Kidney epithelial cell (primary cell): ENCODE results near the gene CSGALNACT2. TPM values are rescaled to one million over a fixed set of nuclear protein-coding genes. Genes with fewer than 3 reads are reported as not detected.
"Not testable (repeated sequence)": the region's sequence is repeated elsewhere in the genome, so short reads cannot be mapped to it uniquely, and the experiment has no call there.

Experiments used
- DNase-seq: peaks from one replicate; pipeline ENCODE4 v3.0.0-alpha.2; 2010; ENCODE audit warnings: low read depth
- H3K27me3 ChIP-seq: 2 replicates; pipeline ENCODE4 v1.6.0; 2011; ENCODE audit warnings: low read length; ENCODE audit not compliant: control insufficient read depth, insufficient read depth
- H3K36me3 ChIP-seq: 2 replicates; pipeline ENCODE4 v1.5.1; 2011; ENCODE audit warnings: low read length; ENCODE audit not compliant: control insufficient read depth, insufficient read depth
- H3K4me3 ChIP-seq: 2 replicates; pipeline ENCODE4 v1.5.1; 2011; ENCODE audit warnings: low read depth, mild to moderate bottlenecking, control low read depth, low read length
- total RNA-seq: library from RNA; depleted of rRNA; stranded (reverse); fragments of >200 nt; gene quantifications from 2 replicates; pipeline ENCODE4 v1.2.3, GENCODE V29; 2015
- TF ChIP-seq, protein P1 (sequence below): IDR thresholded peaks from 2 replicates; pipeline ENCODE4 v1.5.1; 2011; ENCODE audit warnings: mild to moderate bottlenecking, moderate library complexity, low read length, control low read depth, inconsistent platforms; ENCODE audit not compliant: insufficient read depth, poor library complexity, severe bottlenecking

CSGALNACT2 gene
- total RNA-seq, 1 donor from 2014 or later, result 17.3 TPM

DNA sequence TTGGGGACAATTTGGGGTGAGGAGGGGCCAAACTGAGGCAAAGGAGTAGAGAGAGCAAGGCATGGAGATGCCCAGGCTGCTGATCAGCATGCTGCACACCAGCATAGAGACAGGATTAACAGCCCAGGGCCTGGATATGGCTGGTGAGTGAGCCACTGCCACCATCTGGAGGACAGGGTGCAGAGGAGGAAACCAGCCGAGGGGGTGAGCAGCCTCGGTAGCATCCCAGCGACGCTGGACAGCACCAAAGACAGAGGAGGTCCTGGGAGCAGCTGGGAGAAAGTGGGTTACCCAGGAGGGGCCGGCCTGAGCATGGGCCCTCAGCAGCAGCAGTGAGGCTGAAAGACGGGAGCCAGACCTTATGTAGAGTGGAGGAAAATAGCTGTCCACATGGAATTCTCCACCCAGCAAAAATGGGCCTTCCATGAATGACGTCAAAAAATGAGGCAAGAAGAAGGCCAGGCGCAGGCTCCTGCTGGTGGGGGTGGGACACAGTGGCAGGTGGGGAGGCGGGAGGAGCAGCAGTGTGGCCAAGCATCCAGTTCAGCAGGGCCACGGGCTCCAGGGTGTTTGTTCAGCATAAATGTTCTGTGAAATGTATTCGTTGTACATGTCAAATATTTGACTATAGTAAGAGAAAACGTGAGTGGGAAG, 44.7 kb upstream of the CSGALNACT2 start:
- Histone ChIP-seq H3K36me3 (no peaks in the 10 kb centered on the region), H3K4me3 (no peak overlapping the region), H3K27me3 (peaks cover 8% of the 10 kb centered on the region)
- DNase-seq, result no peak
- TF ChIP-seq, protein P1, sequence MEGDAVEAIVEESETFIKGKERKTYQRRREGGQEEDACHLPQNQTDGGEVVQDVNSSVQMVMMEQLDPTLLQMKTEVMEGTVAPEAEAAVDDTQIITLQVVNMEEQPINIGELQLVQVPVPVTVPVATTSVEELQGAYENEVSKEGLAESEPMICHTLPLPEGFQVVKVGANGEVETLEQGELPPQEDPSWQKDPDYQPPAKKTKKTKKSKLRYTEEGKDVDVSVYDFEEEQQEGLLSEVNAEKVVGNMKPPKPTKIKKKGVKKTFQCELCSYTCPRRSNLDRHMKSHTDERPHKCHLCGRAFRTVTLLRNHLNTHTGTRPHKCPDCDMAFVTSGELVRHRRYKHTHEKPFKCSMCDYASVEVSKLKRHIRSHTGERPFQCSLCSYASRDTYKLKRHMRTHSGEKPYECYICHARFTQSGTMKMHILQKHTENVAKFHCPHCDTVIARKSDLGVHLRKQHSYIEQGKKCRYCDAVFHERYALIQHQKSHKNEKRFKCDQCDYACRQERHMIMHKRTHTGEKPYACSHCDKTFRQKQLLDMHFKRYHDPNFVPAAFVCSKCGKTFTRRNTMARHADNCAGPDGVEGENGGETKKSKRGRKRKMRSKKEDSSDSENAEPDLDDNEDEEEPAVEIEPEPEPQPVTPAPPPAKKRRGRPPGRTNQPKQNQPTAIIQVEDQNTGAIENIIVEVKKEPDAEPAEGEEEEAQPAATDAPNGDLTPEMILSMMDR, result no peak

DNA sequence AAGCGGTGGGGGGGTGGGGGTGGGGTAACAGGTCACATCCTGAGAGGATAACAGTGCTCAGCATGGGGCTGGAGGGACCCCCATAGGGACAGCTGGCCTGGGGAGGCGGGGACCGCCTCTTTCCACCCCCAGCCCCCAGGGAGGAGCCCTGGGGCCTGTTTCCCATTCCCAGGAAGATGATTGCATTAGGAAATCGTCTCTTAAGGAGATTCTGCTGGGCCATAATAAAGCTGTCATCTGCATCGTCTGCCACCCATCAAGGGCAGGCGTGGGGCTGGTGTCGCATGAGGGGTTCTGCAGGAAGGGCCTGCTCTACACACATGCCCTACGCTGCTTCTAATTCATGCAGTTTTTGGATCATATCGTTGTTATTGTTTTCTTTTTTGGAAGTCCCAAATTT, 44.2 kb upstream of the CSGALNACT2 start:
- TF ChIP-seq, protein P1, result no peak
- no peak for DNase-seq
- no peaks in the 10 kb centered on the region for H3K36me3 ChIP-seq
- H3K27me3 ChIP-seq, result peaks cover 6% of the 10 kb centered on the region
- H3K4me3 ChIP-seq, result no peak overlapping the region

DNA sequence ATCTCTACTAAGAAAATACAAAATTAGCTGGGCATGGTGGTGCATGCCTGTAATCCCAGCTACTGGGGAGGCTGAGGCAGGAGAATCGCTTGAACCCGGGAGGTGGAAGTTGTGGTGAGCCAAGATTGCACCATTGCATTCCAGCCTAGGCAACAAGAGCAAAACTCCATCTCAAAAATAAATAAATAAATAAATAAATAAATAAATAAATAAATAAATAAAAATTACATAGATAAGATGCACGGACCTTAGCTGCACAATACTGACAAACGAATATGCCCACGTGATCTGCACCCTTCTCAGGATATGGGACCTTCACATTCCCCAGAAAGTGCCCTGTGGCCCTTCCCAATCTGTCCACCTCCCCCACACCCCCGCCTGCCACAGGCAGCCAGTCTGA, 38.9 kb upstream of the CSGALNACT2 start:
- not testable (repeated sequence) for DNase-seq, H3K27me3 ChIP-seq, H3K36me3 ChIP-seq, H3K4me3 ChIP-seq

GRCh38 chr10:43099928-43100327, 38.3 kb upstream of the CSGALNACT2 start:
- peaks cover 14% of the 10 kb centered on the region for H3K27me3 ChIP-seq
- TF ChIP-seq, protein P1, result no peak

DNA sequence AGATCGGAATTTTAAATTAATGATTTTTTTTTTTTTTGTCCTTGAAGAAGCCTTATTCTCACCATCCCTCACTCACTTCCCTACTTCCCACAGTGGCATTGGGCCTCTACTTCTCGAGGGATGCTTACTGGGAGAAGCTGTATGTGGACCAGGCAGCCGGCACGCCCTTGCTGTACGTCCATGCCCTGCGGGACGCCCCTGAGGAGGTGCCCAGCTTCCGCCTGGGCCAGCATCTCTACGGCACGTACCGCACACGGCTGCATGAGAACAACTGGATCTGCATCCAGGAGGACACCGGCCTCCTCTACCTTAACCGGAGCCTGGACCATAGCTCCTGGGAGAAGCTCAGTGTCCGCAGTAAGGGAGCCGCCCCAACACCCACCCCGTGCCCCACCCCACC, 37.9 kb upstream of the CSGALNACT2 start:
- Histone ChIP-seq H3K4me3 (no peak overlapping the region), H3K27me3 (peaks cover 17% of the 10 kb centered on the region), H3K36me3 (no peaks in the 10 kb centered on the region)
- TF ChIP-seq, protein P1, result no peak
- DNase-seq, result no peak

More at GRCh38 chr10:43099928-43100327, 38.3 kb upstream of the CSGALNACT2 start:
- DNase-seq, result no peak
- H3K4me3 ChIP-seq, result no peak overlapping the region
- no peaks in the 10 kb centered on the region for H3K36me3 ChIP-seq

DNA sequence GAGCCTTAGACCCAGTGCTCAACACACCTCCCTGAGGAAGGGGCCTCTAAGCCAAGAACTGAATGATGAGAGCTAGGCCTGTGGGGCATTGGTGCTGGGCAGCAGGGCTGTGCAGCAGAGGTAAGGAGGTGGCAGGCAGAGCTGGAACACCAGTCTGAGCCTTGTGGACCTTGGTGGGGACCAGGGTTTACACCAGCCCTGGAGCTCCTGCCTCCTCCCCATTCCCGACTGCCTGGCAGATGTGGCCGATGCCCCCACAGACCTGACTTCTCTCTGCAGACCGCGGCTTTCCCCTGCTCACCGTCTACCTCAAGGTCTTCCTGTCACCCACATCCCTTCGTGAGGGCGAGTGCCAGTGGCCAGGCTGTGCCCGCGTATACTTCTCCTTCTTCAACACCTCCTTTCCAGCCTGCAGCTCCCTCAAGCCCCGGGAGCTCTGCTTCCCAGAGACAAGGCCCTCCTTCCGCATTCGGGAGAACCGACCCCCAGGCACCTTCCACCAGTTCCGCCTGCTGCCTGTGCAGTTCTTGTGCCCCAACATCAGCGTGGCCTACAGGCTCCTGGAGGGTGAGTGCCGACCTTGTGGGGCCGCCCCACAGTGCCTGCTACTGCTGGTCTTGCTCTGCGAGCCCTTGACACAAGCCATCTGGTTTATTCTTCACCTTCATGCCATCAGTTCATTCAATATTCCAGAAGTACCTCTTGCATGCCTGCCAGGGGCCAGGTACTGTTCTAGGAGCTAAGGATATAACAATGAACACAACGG, 36.0 kb upstream of the CSGALNACT2 start:
- no peak overlapping the region for H3K4me3 ChIP-seq
- peaks cover 17% of the 10 kb centered on the region for H3K27me3 ChIP-seq
- no peaks in the 10 kb centered on the region for H3K36me3 ChIP-seq
- DNase-seq, result no peak
- TF ChIP-seq, protein P1, result no peak
